A549 (cell line): ENCODE results near the gene WDR72.

ENCODE experiments used
- CBX8 ChIP-seq: fragments of 200-600 bp; sonication (generic); IDR thresholded peaks from 2 replicates; pipeline ENCODE4 v1.6.1; 2016
- CTCF ChIP-seq: fragments of >200 bp; sonication (Bioruptor Twin); formaldehyde crosslinking; IDR thresholded peaks from 3 replicates; pipeline ENCODE4 v1.5.1; 2016
- EP300 ChIP-seq, 2 experiments: fragments of >200 bp; sonication (Bioruptor Twin); formaldehyde crosslinking; IDR thresholded peaks; 2 replicates in 1 of 2; 3 replicates in 1 of 2; pipeline ENCODE4 v1.6.1; 2016 to 2017
- HDAC2 ChIP-seq: fragments of 200-600 bp; sonication (generic); IDR thresholded peaks from 2 replicates; pipeline ENCODE4 v1.6.1; 2016
- JUNB ChIP-seq: fragments of >200 bp; sonication (Bioruptor Twin); formaldehyde crosslinking; IDR thresholded peaks from 2 replicates; pipeline ENCODE4 v1.6.1; 2016
- MAX ChIP-seq: IDR thresholded peaks from 2 replicates; pipeline ENCODE4 v1.6.1; 2012
- NFE2L2 ChIP-seq: fragments of 150-350 bp; conservative IDR thresholded peaks from 2 replicates; pipeline ENCODE4 v1.6.1; 2014; ENCODE audit warnings: low read length
- PBX3 ChIP-seq: IDR thresholded peaks from 2 replicates; pipeline ENCODE4 v1.6.1; 2012
- POLR2A ChIP-seq: IDR thresholded peaks from 2 replicates; pipeline ENCODE4 v1.6.1; 2012; ENCODE audit warnings: mild to moderate bottlenecking, low read length
- REST ChIP-seq: fragments of 200-600 bp; sonication (generic); IDR thresholded peaks from 2 replicates; pipeline ENCODE4 v1.6.1; 2016; ENCODE audit warnings: antibody characterized with exemption, mild to moderate bottlenecking, moderate library complexity
- RNF2 ChIP-seq: fragments of 200-600 bp; sonication (generic); IDR thresholded peaks from 2 replicates; pipeline ENCODE4 v1.6.1; 2016; ENCODE audit warnings: low read depth, mild to moderate bottlenecking, antibody characterized with exemption, moderate library complexity, borderline replicate concordance
- TP53 ChIP-seq: fragments of 250-450 bp; sonication (Bioruptor Pico); IDR thresholded peaks from 2 replicates; pipeline ENCODE4 v1.5.0; 2021; ENCODE audit warnings: mild to moderate bottlenecking, moderate library complexity
- USF2 ChIP-seq: fragments of 450-650 bp; IDR thresholded peaks from 2 replicates; pipeline ENCODE4 v1.6.1; 2014; ENCODE audit warnings: antibody characterized with exemption

GRCh38 chr15:53512029-53512428 is 247.4 kb downstream of the WDR72 start:
- no peak for TF ChIP-seq REST
- TF ChIP-seq HDAC2 = no peak
- TF ChIP-seq TP53 = no peak
- 0 out of 3 replicates have a peak, but pooled peaks have one; percentile 19 for TF ChIP-seq CTCF
- no peak for TF ChIP-seq RNF2
- TF ChIP-seq MAX = no peak
- no peak for TF ChIP-seq CBX8
- TF ChIP-seq POLR2A = no peak
- TF ChIP-seq EP300 (IDR thresholded peaks at IDR 0.05) = no peak
- no peak for TF ChIP-seq NFE2L2
- no peak for TF ChIP-seq JUNB
- no peak for TF ChIP-seq USF2
- TF ChIP-seq PBX3 = no peak
